Ishikawa (cell line): Measurements from ENCODE around the gene VWC2.

Experiments
- CEBPB ChIP-seq: IDR thresholded peaks from 2 replicates; pipeline ENCODE4 v1.6.1; 2012
- CREB1 ChIP-seq: IDR thresholded peaks from 2 replicates; pipeline ENCODE4 v1.6.1; 2012; ENCODE audit warnings: low read depth
- EGR1 ChIP-seq: IDR thresholded peaks from 2 replicates; pipeline ENCODE4 v1.6.1; 2012
- EP300 ChIP-seq: IDR thresholded peaks from 2 replicates; pipeline ENCODE4 v1.6.1; 2012; ENCODE audit warnings: borderline replicate concordance
- FOXM1 ChIP-seq: IDR thresholded peaks from 2 replicates; pipeline ENCODE4 v1.6.1; 2012; ENCODE audit warnings: low read depth, borderline replicate concordance
- NFIC ChIP-seq: IDR thresholded peaks from 2 replicates; pipeline ENCODE4 v1.6.1; 2012
- RAD21 ChIP-seq: IDR thresholded peaks from 2 replicates; pipeline ENCODE4 v1.6.1; 2012; ENCODE audit warnings: low read depth
- REST ChIP-seq: IDR thresholded peaks from 2 replicates; pipeline ENCODE4 v1.6.1; 2012; ENCODE audit warnings: low read depth, mild to moderate bottlenecking
- TAF1 ChIP-seq: IDR thresholded peaks from 2 replicates; pipeline ENCODE4 v1.6.1; 2012; ENCODE audit warnings: low read depth, mild to moderate bottlenecking
- TCF12 ChIP-seq: IDR thresholded peaks from 2 replicates; pipeline ENCODE4 v1.6.1; 2012; ENCODE audit warnings: low read depth
- TEAD4 ChIP-seq: IDR thresholded peaks from 2 replicates; pipeline ENCODE4 v1.6.1; 2012
- YY1 ChIP-seq: IDR thresholded peaks from 2 replicates; pipeline ENCODE4 v1.6.1; 2012; ENCODE audit warnings: low read depth
- ZBTB7A ChIP-seq: IDR thresholded peaks from 2 replicates; pipeline ENCODE4 v1.6.1; 2012; ENCODE audit warnings: low read depth
- TF ChIP-seq, protein P1 (sequence below): IDR thresholded peaks from 2 replicates; pipeline ENCODE4 v1.6.1; 2012
- TF ChIP-seq, protein P2 (sequence below): IDR thresholded peaks from 2 replicates; pipeline ENCODE4 v1.6.1; 2012

The VWC2 gene

GRCh38 chr7:49878089-49878488 is 104.7 kb downstream of the VWC2 start:
- TF ChIP-seq EP300 (no peak), TEAD4 (no peak), CREB1 (no peak), ZBTB7A (no peak), NFIC (no peak), TAF1 (no peak), REST (no peak), TCF12 (no peak), EGR1 (no peak), CEBPB (no peak), YY1 (no peak), FOXM1 (no peak), RAD21 (no peak)
- TF ChIP-seq, protein P1, sequence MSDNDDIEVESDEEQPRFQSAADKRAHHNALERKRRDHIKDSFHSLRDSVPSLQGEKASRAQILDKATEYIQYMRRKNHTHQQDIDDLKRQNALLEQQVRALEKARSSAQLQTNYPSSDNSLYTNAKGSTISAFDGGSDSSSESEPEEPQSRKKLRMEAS, result no peak
- TF ChIP-seq, protein P2, sequence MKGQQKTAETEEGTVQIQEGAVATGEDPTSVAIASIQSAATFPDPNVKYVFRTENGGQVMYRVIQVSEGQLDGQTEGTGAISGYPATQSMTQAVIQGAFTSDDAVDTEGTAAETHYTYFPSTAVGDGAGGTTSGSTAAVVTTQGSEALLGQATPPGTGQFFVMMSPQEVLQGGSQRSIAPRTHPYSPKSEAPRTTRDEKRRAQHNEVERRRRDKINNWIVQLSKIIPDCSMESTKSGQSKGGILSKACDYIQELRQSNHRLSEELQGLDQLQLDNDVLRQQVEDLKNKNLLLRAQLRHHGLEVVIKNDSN, result no peak

- TF ChIP-seq RAD21, result no peak
- no peak for TF ChIP-seq TAF1
- no peak for TF ChIP-seq TEAD4
- TF ChIP-seq, protein P2, result no peak
- TF ChIP-seq FOXM1, result no peak
- no peak for TF ChIP-seq CEBPB
- TF ChIP-seq REST, result no peak
- TF ChIP-seq CREB1, result no peak
- TF ChIP-seq NFIC, result no peak
- TF ChIP-seq YY1, result no peak
- TF ChIP-seq ZBTB7A, result no peak
- no peak for TF ChIP-seq EP300
These were observed 105.2 kb downstream of the VWC2 start for GRCh38 chr7:49878627-49879026.

DNA sequence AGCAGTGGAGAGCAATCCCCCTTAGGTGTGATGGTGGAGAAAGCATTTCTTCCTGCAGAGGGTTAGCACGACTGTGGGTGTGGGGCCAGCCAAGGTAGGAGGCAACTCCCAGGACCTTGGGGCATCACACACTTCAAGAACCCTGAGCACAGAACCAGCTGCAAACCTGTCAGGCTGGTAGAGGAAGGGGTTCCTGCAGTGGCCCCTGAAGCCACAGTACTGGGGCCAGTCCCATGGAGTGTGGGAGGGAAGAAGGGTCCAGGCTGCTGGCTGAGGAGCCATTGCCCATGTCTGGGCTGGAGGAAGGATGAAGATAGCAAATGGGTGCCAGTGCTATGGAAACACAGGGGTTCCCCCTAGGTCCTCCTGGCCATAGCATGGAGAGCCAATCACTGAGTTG is 110.5 kb downstream of the VWC2 start:
- TF ChIP-seq YY1 (no peak), TAF1 (no peak), CREB1 (no peak), EP300 (no peak), EGR1 (no peak), TEAD4 (no peak), RAD21 (no peak), FOXM1 (no peak), NFIC (no peak), CEBPB (no peak), ZBTB7A (no peak), TCF12 (no peak), REST (no peak)
- TF ChIP-seq, protein P1, result no peak
- TF ChIP-seq, protein P2, result no peak

- TF ChIP-seq REST, result no peak
- no peak for TF ChIP-seq TCF12
- no peak for TF ChIP-seq TEAD4
- no peak for TF ChIP-seq CEBPB
- no peak for TF ChIP-seq ZBTB7A
- TF ChIP-seq FOXM1, result no peak
- TF ChIP-seq TAF1, result no peak
- no peak for TF ChIP-seq EP300
- TF ChIP-seq NFIC, result no peak
- TF ChIP-seq YY1, result no peak
- no peak for TF ChIP-seq RAD21
- no peak for TF ChIP-seq CREB1
- TF ChIP-seq, protein P1, result no peak
- TF ChIP-seq, protein P2, result no peak
- no peak for TF ChIP-seq EGR1
These were observed 112.3 kb downstream of the VWC2 start for GRCh38 chr7:49885593-49886285.
